CD4-positive, alpha-beta T cell treated with Interleukin-21 for 1 hour (primary cell): ENCODE measurements around the gene TCEANC2.
A peak's percentile ranks its signal among the peaks of the same experiment; 100 is the strongest.

ENCODE experiments used
- DNase-seq: peaks from one replicate; pipeline ENCODE4 v3.0.0-alpha.2; 2020

The TCEANC2 gene

GRCh38 chr1:54117815-54118563 lies 64.6 kb downstream of the TCEANC2 start:
- no peak for DNase-seq

GRCh38 chr1:54118704-54119103 lies 65.3 kb downstream of the TCEANC2 start:
- no peak for DNase-seq

- DNase-seq, result no peak
Observed at GRCh38 chr1:54120018-54120697, 66.8 kb downstream of the TCEANC2 start.

- no peak for DNase-seq
Observed at GRCh38 chr1:54120698-54121481, 67.5 kb downstream of the TCEANC2 start.

GRCh38 chr1:54121482-54122134 lies 68.2 kb downstream of the TCEANC2 start:
- DNase-seq, result peak; percentile 63

GRCh38 chr1:54122135-54122751 lies 68.8 kb downstream of the TCEANC2 start:
- DNase-seq, result no peak

GRCh38 chr1:54122992-54123391 lies 69.6 kb downstream of the TCEANC2 start:
- no peak for DNase-seq

- DNase-seq, result peak; percentile 2
Observed at GRCh38 chr1:54124472-54124871, 71.1 kb downstream of the TCEANC2 start.

GRCh38 chr1:54124906-54125305 lies 71.5 kb downstream of the TCEANC2 start:
- no peak for DNase-seq

GRCh38 chr1:54125386-54126070 lies 72.1 kb downstream of the TCEANC2 start:
- no peak for DNase-seq

- DNase-seq, result no peak
Observed at GRCh38 chr1:54126271-54126815, 72.9 kb downstream of the TCEANC2 start.

- DNase-seq, result no peak
Observed at GRCh38 chr1:54127594-54128300, 74.3 kb downstream of the TCEANC2 start.

GRCh38 chr1:54129858-54130257 lies 76.5 kb downstream of the TCEANC2 start:
- DNase-seq, result no peak

- DNase-seq, result no peak
Observed at GRCh38 chr1:54131419-54131818, 78.0 kb downstream of the TCEANC2 start.

- DNase-seq, result no peak
Observed at GRCh38 chr1:54132495-54132894, 79.1 kb downstream of the TCEANC2 start.

GRCh38 chr1:54134295-54134694 lies 80.9 kb downstream of the TCEANC2 start:
- no peak for DNase-seq

GRCh38 chr1:54135436-54136120 lies 82.2 kb downstream of the TCEANC2 start:
- no peak for DNase-seq

GRCh38 chr1:54136269-54136896 lies 83.0 kb downstream of the TCEANC2 start:
- DNase-seq, result no peak

GRCh38 chr1:54136963-54137533 lies 83.6 kb downstream of the TCEANC2 start:
- DNase-seq, result no peak
